Measurements from ENCODE around the gene PWP1.
"Not testable (repeated sequence)": the region's sequence is repeated elsewhere in the genome, so short reads cannot be mapped to it uniquely, and the experiment has no call there.

PWP1 gene

GRCh38 chr12:107681836-107682820 is 3.5 kb upstream of the PWP1 start:
- no peak overlapping the region for H3K4me3 ChIP-seq (ENCODE audit: low read depth, low read length)
- TF ChIP-seq CTCF (IDR thresholded peaks at IDR 0.05; ENCODE audit: low read depth, low read length) = no peak

GRCh38 chr12:107684029-107684795 is 1.4 kb upstream of the PWP1 start:
- TF ChIP-seq CTCF (IDR thresholded peaks at IDR 0.05; ENCODE audit: low read depth, low read length) = no peak
- H3K4me3 ChIP-seq (ENCODE audit: low read depth, low read length) = no peak overlapping the region

- no peak for TF ChIP-seq CTCF (IDR thresholded peaks at IDR 0.05; ENCODE audit: low read depth, low read length)
- peak overlapping the region; percentile 99 for H3K4me3 ChIP-seq (ENCODE audit: low read depth, low read length)
Observed at GRCh38 chr12:107684990-107685359, 624 bp upstream of the PWP1 start.

- H3K4me3 ChIP-seq (ENCODE audit: low read depth, low read length) = not testable (repeated sequence)
Observed at GRCh38 chr12:107695772-107696171, 10.2 kb downstream of the PWP1 start.

GRCh38 chr12:107702106-107702505 is 16.5 kb downstream of the PWP1 start:
- H3K4me3 ChIP-seq (ENCODE audit: low read depth, low read length) = no peak overlapping the region
- no peak for TF ChIP-seq CTCF (IDR thresholded peaks at IDR 0.05; ENCODE audit: low read depth, low read length)

- no peak for TF ChIP-seq CTCF (IDR thresholded peaks at IDR 0.05; ENCODE audit: low read depth, low read length)
- H3K4me3 ChIP-seq (ENCODE audit: low read depth, low read length) = no peak overlapping the region
Observed at GRCh38 chr12:107704041-107704440, 18.4 kb downstream of the PWP1 start.

- H3K4me3 ChIP-seq (ENCODE audit: low read depth, low read length) = not testable (repeated sequence)
Observed at GRCh38 chr12:107705522-107705921, 19.9 kb downstream of the PWP1 start.

- no peak for TF ChIP-seq CTCF (IDR thresholded peaks at IDR 0.05; ENCODE audit: low read depth, low read length)
- H3K4me3 ChIP-seq (ENCODE audit: low read depth, low read length) = no peak overlapping the region
Observed at GRCh38 chr12:107715780-107716179, 30.2 kb downstream of the PWP1 start.

Data from WI38 (cell line).